Kidney (tissue), 14 donors: ENCODE measurements around the gene GNG8. TPM values are rescaled to one million over a fixed set of nuclear protein-coding genes. Genes with fewer than 3 reads are reported as not detected.

ENCODE experiments used
- DNase-seq, 5 donors: peaks; one replicate each; pipeline ENCODE4 v3.0.0-alpha.2; 2013 to 2020
- FAIRE-seq: peaks from 2 replicates; lab custom pipeline; 2012; peaks lifted over from hg19 to GRCh38; lab: Jason Lieb, UNC
- H3K27ac ChIP-seq, 2 donors: one replicate each; pipeline ENCODE4 v1.7.0; 2013; ENCODE audit warnings: low read depth in 2 of 2, low read length in 2 of 2, inconsistent platforms in 1 of 2
- H3K27me3 ChIP-seq: one replicate; pipeline ENCODE4 v1.7.1; 2013; ENCODE audit warnings: low read length, inconsistent platforms; ENCODE audit not compliant: control insufficient read depth, insufficient read depth
- H3K36me3 ChIP-seq, 3 donors: one replicate each; pipeline versions ENCODE4 v1.7.0 to v1.7.1; 2013; ENCODE audit warnings: low read length in 3 of 3, control low read depth in 1 of 3, inconsistent platforms in 1 of 3; ENCODE audit not compliant: insufficient read depth in 3 of 3, control insufficient read depth in 2 of 3
- H3K4me1 ChIP-seq, 3 donors: one replicate each; pipeline versions ENCODE4 v1.7.0 to v1.7.1; 2013; ENCODE audit warnings: low read length in 3 of 3, inconsistent platforms in 1 of 3, low read depth in 1 of 3; ENCODE audit not compliant: control insufficient read depth in 2 of 3, insufficient read depth in 2 of 3
- H3K4me3 ChIP-seq, 3 donors: one replicate each; pipeline versions ENCODE4 v1.7.0 to v1.8.1; 2013; ENCODE audit warnings: low read length in 3 of 3, control low read depth in 1 of 3, inconsistent platforms in 1 of 3
- H3K9ac ChIP-seq, 3 donors: one replicate each; pipeline versions ENCODE4 v1.7.0 to v1.7.1; 2013; ENCODE audit warnings: low read length in 3 of 3, control low read depth in 1 of 3, inconsistent platforms in 1 of 3
- H3K9me3 ChIP-seq, 3 donors: one replicate each; pipeline versions ENCODE4 v1.7.0 to v1.7.1; 2013; ENCODE audit warnings: low read length in 3 of 3, control low read depth in 1 of 3, inconsistent platforms in 1 of 3; ENCODE audit not compliant: control insufficient read depth in 2 of 3, insufficient read depth in 1 of 3
- CTCF ChIP-seq: IDR thresholded peaks from 3 replicates; pipeline ENCODE4 v1.5.1; 2012; ENCODE audit warnings: mild to moderate bottlenecking, moderate library complexity, borderline replicate concordance; ENCODE audit not compliant: insufficient read depth; ENCODE audit errors: extremely low read depth
- intact Hi-C: fragments of 100-400 bp; cut with DNase I; formaldehyde crosslinking; loops from one replicate; pipeline ENCODE4 v1.11.1; 2022
- polyA plus RNA-seq: library from polyadenylated mRNA; stranded (reverse); fragments of 350-450 nt; fragmentation: Illumina TruSeq; extraction: RNeasy Lipid Tissue Mini Kit (QIAGEN cat#74804); gene quantifications from one replicate; pipeline ENCODE4 v1.2.3, GENCODE V29; 2014; ENCODE audit warnings: low read depth, low replicate concordance; ENCODE audit not compliant: insufficient read depth
- total RNA-seq: library from RNA; stranded (reverse); fragmentation: NEBNext Ultra II Directional; extraction: Animal tissue kit (Norgen Biotek cat#: 25700); gene quantifications from one replicate; pipeline ENCODE4 v1.2.1, GENCODE V29; 2021
- donor health status: control.
- donor health status: control.
- donor health status: control.
- donor health status: control.
- donor health status: control.
- donor health status: DM: yes; HTN: yes; CAD: no.
- donor health status: Normal renal cell carcinoma (clear cell type).

Gene GNG8
- total and polyA plus RNA-seq, 2 donors from 2014 or later = not detected

GRCh38 chr19:46587861-46588260, 48.1 kb downstream of the GNG8 start:
- no peak for FAIRE-seq
- H3K4me3 ChIP-seq = no peak overlapping the region

GRCh38 chr19:46586294-46586693, 49.7 kb downstream of the GNG8 start:
- Histone ChIP-seq H3K9me3 (no peaks in the 10 kb centered on the region), H3K4me1 (no peaks in the 10 kb centered on the region), H3K4me3 (no peak overlapping the region), H3K27ac (no peak overlapping the region), H3K36me3 (no peaks in the 10 kb centered on the region), H3K9ac (no peak overlapping the region), H3K27me3 (no peaks in the 10 kb centered on the region)
- TF ChIP-seq CTCF = no peak
- intact Hi-C loops = no loop called here
- DNase-seq (no peak), FAIRE-seq (no peak)

More at GRCh38 chr19:46587861-46588260, 48.1 kb downstream of the GNG8 start:
- Histone ChIP-seq H3K9ac (no peak overlapping the region), H3K27me3 (no peaks in the 10 kb centered on the region), H3K9me3 (no peaks in the 10 kb centered on the region), H3K27ac (no peak overlapping the region), H3K4me1 (no peaks in the 10 kb centered on the region), H3K36me3 (no peaks in the 10 kb centered on the region)
- no peak for TF ChIP-seq CTCF
- no peak for DNase-seq
- intact Hi-C loops = no loop called here

GRCh38 chr19:46585539-46585938, 50.5 kb downstream of the GNG8 start:
- H3K9me3 ChIP-seq = no peaks in the 10 kb centered on the region
- no peaks in the 10 kb centered on the region for H3K36me3 ChIP-seq
- no peak overlapping the region for H3K9ac ChIP-seq
- intact Hi-C loops = no loop called here
- no peak overlapping the region for H3K4me3 ChIP-seq
- no peak overlapping the region for H3K27ac ChIP-seq
- no peak for TF ChIP-seq CTCF
- no peaks in the 10 kb centered on the region for H3K4me1 ChIP-seq
- no peak for DNase-seq
- no peak for FAIRE-seq
- H3K27me3 ChIP-seq = no peaks in the 10 kb centered on the region

Other genes with a start within 250 kb of the GNG8 start
- gene CCDC8, start 222.6 kb downstream of the GNG8 start, total RNA-seq = 18.9 TPM
- gene CCDC8, start 222.6 kb downstream of the GNG8 start, polyA plus RNA-seq = 21.0 TPM
- gene PNMA8C, start 207.3 kb downstream of the GNG8 start, total RNA-seq = 0.09 TPM
- 0.09 TPM for gene PNMA8C, start 207.3 kb downstream of the GNG8 start, polyA plus RNA-seq
- gene PNMA8A, start 164.6 kb downstream of the GNG8 start, total RNA-seq = 16.2 TPM
- gene PNMA8A, start 164.6 kb downstream of the GNG8 start, polyA plus RNA-seq = 12.5 TPM
- gene PNMA8B, start 140.3 kb downstream of the GNG8 start, total RNA-seq = 1.3 TPM
- 0.67 TPM for gene PNMA8B, start 140.3 kb downstream of the GNG8 start, polyA plus RNA-seq
- 217 TPM for gene CALM3, start 34.9 kb downstream of the GNG8 start, total RNA-seq
- 350 TPM for gene CALM3, start 34.9 kb downstream of the GNG8 start, polyA plus RNA-seq
- gene PTGIR, start 11.1 kb downstream of the GNG8 start, total RNA-seq = 10.1 TPM
- gene PTGIR, start 11.1 kb downstream of the GNG8 start, polyA plus RNA-seq = 7.5 TPM
- 10.4 TPM for gene DACT3, start 25.0 kb upstream of the GNG8 start, total RNA-seq
- gene DACT3, start 25.0 kb upstream of the GNG8 start, polyA plus RNA-seq = 5.4 TPM
- gene PRKD2, start 80.9 kb upstream of the GNG8 start, total RNA-seq = 69.8 TPM
- 26.7 TPM for gene PRKD2, start 80.9 kb upstream of the GNG8 start, polyA plus RNA-seq
- 20.5 TPM for gene FKRP, start 109.9 kb upstream of the GNG8 start, total RNA-seq
- 11.8 TPM for gene FKRP, start 109.9 kb upstream of the GNG8 start, polyA plus RNA-seq
- gene STRN4, start 110.2 kb upstream of the GNG8 start, total RNA-seq = 74.9 TPM
- 31.5 TPM for gene STRN4, start 110.2 kb upstream of the GNG8 start, polyA plus RNA-seq
- gene SLC1A5, start 152.4 kb upstream of the GNG8 start, total RNA-seq = 93.9 TPM
- gene SLC1A5, start 152.4 kb upstream of the GNG8 start, polyA plus RNA-seq = 42.1 TPM
- 105 TPM for gene AP2S1, start 214.6 kb upstream of the GNG8 start, total RNA-seq
- 226 TPM for gene AP2S1, start 214.6 kb upstream of the GNG8 start, polyA plus RNA-seq
- 53.6 TPM for gene ARHGAP35, start 224.8 kb upstream of the GNG8 start, total RNA-seq
- 14.0 TPM for gene ARHGAP35, start 224.8 kb upstream of the GNG8 start, polyA plus RNA-seq